Measurements from ENCODE around the gene TSR3.

GRCh38 chr16:1378804-1379303 is 27.2 kb upstream of the TSR3 start:
- TF ChIP-seq POLR2A (IDR thresholded peaks at IDR 0.05) (no peak), CTCF (IDR thresholded peaks at IDR 0.05) (no peak)

Data from body of pancreas (tissue), 4 donors.